ENCODE results near the gene ACTR1B.
A peak's percentile ranks its signal among the peaks of the same experiment; 100 is the strongest.
"Not testable (repeated sequence)": the region's sequence is repeated elsewhere in the genome, so short reads cannot be mapped to it uniquely, and the experiment has no call there.

ACTR1B gene

GRCh38 chr2:97663962-97664635, at the start of gene ACTR1B:
Gene ACTR1B (minus strand): TSS chr2:97664044. CDS start chr2:97663890, 154 bp downstream.
- DNase-seq (ENCODE audit: low read depth, low spot score) = peak; percentile 93

- DNase-seq (ENCODE audit: low read depth, low spot score) = no peak
Measured at GRCh38 chr2:97712693-97713295, 49.0 kb upstream of the ACTR1B start.

- DNase-seq (ENCODE audit: low read depth, low spot score) = not testable (repeated sequence)
Measured at GRCh38 chr2:97712175-97712574, 48.3 kb upstream of the ACTR1B start.

- DNase-seq (ENCODE audit: low read depth, low spot score) = no peak
Measured at GRCh38 chr2:97711394-97711711, 47.5 kb upstream of the ACTR1B start.

- no peak for DNase-seq (ENCODE audit: low read depth, low spot score)
Measured at GRCh38 chr2:97708608-97709007, 44.8 kb upstream of the ACTR1B start.

GRCh38 chr2:97708048-97708380, 44.2 kb upstream of the ACTR1B start:
- DNase-seq (ENCODE audit: low read depth, low spot score) = no peak

GRCh38 chr2:97707362-97708047, 43.7 kb upstream of the ACTR1B start:
- no peak for DNase-seq (ENCODE audit: low read depth, low spot score)

- no peak for DNase-seq (ENCODE audit: low read depth, low spot score)
Measured at GRCh38 chr2:97706708-97707345, 43.0 kb upstream of the ACTR1B start.

- DNase-seq (ENCODE audit: low read depth, low spot score) = no peak
Measured at GRCh38 chr2:97706112-97706511, 42.3 kb upstream of the ACTR1B start.

- no peak for DNase-seq (ENCODE audit: low read depth, low spot score)
Measured at GRCh38 chr2:97704989-97705388, 41.1 kb upstream of the ACTR1B start.

- no peak for DNase-seq (ENCODE audit: low read depth, low spot score)
Measured at GRCh38 chr2:97703741-97704140, 39.9 kb upstream of the ACTR1B start.

- DNase-seq (ENCODE audit: low read depth, low spot score) = no peak
Measured at GRCh38 chr2:97702731-97703470, 39.1 kb upstream of the ACTR1B start.

- no peak for DNase-seq (ENCODE audit: low read depth, low spot score)
Measured at GRCh38 chr2:97701851-97702465, 38.1 kb upstream of the ACTR1B start.

GRCh38 chr2:97701186-97701585, 37.3 kb upstream of the ACTR1B start:
- DNase-seq (ENCODE audit: low read depth, low spot score) = no peak

GRCh38 chr2:97699765-97700444, 36.1 kb upstream of the ACTR1B start:
- no peak for DNase-seq (ENCODE audit: low read depth, low spot score)

- no peak for DNase-seq (ENCODE audit: low read depth, low spot score)
Measured at GRCh38 chr2:97698530-97698929, 34.7 kb upstream of the ACTR1B start.

GRCh38 chr2:97697252-97698235, 33.7 kb upstream of the ACTR1B start:
- peak; percentile 91 for DNase-seq (ENCODE audit: low read depth, low spot score)

- DNase-seq (ENCODE audit: low read depth, low spot score) = no peak
Measured at GRCh38 chr2:97695744-97696143, 31.9 kb upstream of the ACTR1B start.

- DNase-seq (ENCODE audit: low read depth, low spot score) = no peak
Measured at GRCh38 chr2:97693476-97693875, 29.6 kb upstream of the ACTR1B start.

- DNase-seq (ENCODE audit: low read depth, low spot score) = no peak
Measured at GRCh38 chr2:97691166-97691565, 27.3 kb upstream of the ACTR1B start.
